HFF-Myc (cell line): ENCODE data around the gene LAD1.
A peak's percentile ranks its signal among the peaks of the same experiment; 100 is the strongest.

Experiments
- DNase-seq: peaks from one replicate; pipeline ENCODE4 v3.0.0-alpha.2; 2011; ENCODE audit warnings: low read depth; ENCODE audit errors: extremely low read depth
- H3K4me3 ChIP-seq: replicated peaks from 2 replicates; pipeline ENCODE4 v1.5.1; 2011; ENCODE audit warnings: low read depth, mild to moderate bottlenecking, control low read depth, low read length
- CTCF ChIP-seq: IDR thresholded peaks from 2 replicates; pipeline ENCODE4 v1.5.1; 2012; ENCODE audit warnings: mild to moderate bottlenecking, low read depth, low read length, control low read depth; ENCODE audit errors: missing control alignments

LAD1 gene

GRCh38 chr1:201409440-201409839, 10.3 kb upstream of the LAD1 start:
- no peak overlapping the region for H3K4me3 ChIP-seq
- DNase-seq: no peak
- TF ChIP-seq CTCF: no peak

GRCh38 chr1:201408834-201409200, 9.7 kb upstream of the LAD1 start:
- no peak for TF ChIP-seq CTCF
- no peak overlapping the region for H3K4me3 ChIP-seq
- DNase-seq: no peak

GRCh38 chr1:201408176-201408833, 9.2 kb upstream of the LAD1 start:
- peak; percentile 98 for TF ChIP-seq CTCF
- peak; percentile 42 for DNase-seq
- no peak overlapping the region for H3K4me3 ChIP-seq

- no peak overlapping the region for H3K4me3 ChIP-seq
- DNase-seq: no peak
- TF ChIP-seq CTCF: no peak
Observed at GRCh38 chr1:201406831-201407406, 7.8 kb upstream of the LAD1 start.

GRCh38 chr1:201405484-201405831, 6.3 kb upstream of the LAD1 start:
- DNase-seq: no peak
- TF ChIP-seq CTCF: no peak
- no peak overlapping the region for H3K4me3 ChIP-seq

GRCh38 chr1:201404722-201405483, 5.8 kb upstream of the LAD1 start:
- no peak for DNase-seq
- no peak for TF ChIP-seq CTCF
- no peak overlapping the region for H3K4me3 ChIP-seq
